MCF 10A (cell line): ENCODE measurements around the gene SLC22A17. TPM values are rescaled to one million over a fixed set of nuclear protein-coding genes. Genes with fewer than 3 reads are reported as not detected.
"Not testable (repeated sequence)": the region's sequence is repeated elsewhere in the genome, so short reads cannot be mapped to it uniquely, and the experiment has no call there.

Source experiments
- BruUV-seq: library from RNA; stranded (reverse); fragments of 400-500 nt; replicated peaks from 2 replicates; lab custom pipeline; 2021; lab: Mats Ljungman, UMichigan
- CTCF ChIA-PET: fragments of 300-600 bp; sonication (Branson Sonifier 250); formaldehyde crosslinking; extraction: SDS; loops from one replicate; lab custom pipeline; 2021; ENCODE audit warnings: antibody characterized with exemption, inconsistent platforms; lab: Yijun Ruan, JAX
- POLR2A ChIA-PET: fragments of 300-600, 350-650 bp; sonication (Branson Sonifier 250); formaldehyde crosslinking; extraction: SDS; loops from one replicate; lab custom pipeline; 2020; ENCODE audit warnings: antibody characterized with exemption, inconsistent platforms; lab: Yijun Ruan, JAX
- DNase-seq: peaks from one replicate; pipeline ENCODE4 v3.0.0-alpha.2; 2018; ENCODE audit not compliant: unreplicated experiment
- H3K27ac Mint-ChIP-seq: one replicate; pipeline ENCODE4 v1.8.0; 2022; ENCODE audit warnings: mild to moderate bottlenecking, low read depth, mixed read lengths; ENCODE audit not compliant: unreplicated experiment
- H3K27me3 Mint-ChIP-seq: one replicate; pipeline ENCODE4 v1.8.0; 2022; ENCODE audit warnings: mixed read lengths; ENCODE audit not compliant: insufficient read depth, unreplicated experiment
- H3K36me3 Mint-ChIP-seq: one replicate; pipeline ENCODE4 v1.8.0; 2022; ENCODE audit warnings: mild to moderate bottlenecking, moderate library complexity, mixed read lengths; ENCODE audit not compliant: insufficient read depth, unreplicated experiment
- H3K4me1 Mint-ChIP-seq: one replicate; pipeline ENCODE4 v1.8.0; 2022; ENCODE audit warnings: mixed read lengths; ENCODE audit not compliant: insufficient read depth, unreplicated experiment
- H3K4me3 Mint-ChIP-seq: one replicate; pipeline ENCODE4 v1.8.0; 2022; ENCODE audit warnings: mild to moderate bottlenecking, moderate library complexity, mixed read lengths; ENCODE audit not compliant: unreplicated experiment
- H3K9me3 Mint-ChIP-seq: one replicate; pipeline ENCODE4 v1.8.0; 2022; ENCODE audit warnings: mixed read lengths; ENCODE audit not compliant: unreplicated experiment
- intact Hi-C: fragments of 100-400 bp; cut with micrococcal nuclease; formaldehyde crosslinking; loops from 2 replicates; pipeline ENCODE4 v1.14.1; 2022
- total RNA-seq: library from RNA; stranded (reverse); gene quantifications from 2 replicates; pipeline ENCODE4 v1.2.3, GENCODE V29; 2022
- TF ChIP-seq, protein P1 (sequence below): fragments of 200-600 bp; IDR thresholded peaks from one replicate; pipeline ENCODE4 v1.8.0; 2022; ENCODE audit warnings: antibody characterized with exemption, mild to moderate bottlenecking; ENCODE audit not compliant: unreplicated experiment

SLC22A17 gene
- total RNA-seq, 1 experiment from 2014 or later: not detected

DNA sequence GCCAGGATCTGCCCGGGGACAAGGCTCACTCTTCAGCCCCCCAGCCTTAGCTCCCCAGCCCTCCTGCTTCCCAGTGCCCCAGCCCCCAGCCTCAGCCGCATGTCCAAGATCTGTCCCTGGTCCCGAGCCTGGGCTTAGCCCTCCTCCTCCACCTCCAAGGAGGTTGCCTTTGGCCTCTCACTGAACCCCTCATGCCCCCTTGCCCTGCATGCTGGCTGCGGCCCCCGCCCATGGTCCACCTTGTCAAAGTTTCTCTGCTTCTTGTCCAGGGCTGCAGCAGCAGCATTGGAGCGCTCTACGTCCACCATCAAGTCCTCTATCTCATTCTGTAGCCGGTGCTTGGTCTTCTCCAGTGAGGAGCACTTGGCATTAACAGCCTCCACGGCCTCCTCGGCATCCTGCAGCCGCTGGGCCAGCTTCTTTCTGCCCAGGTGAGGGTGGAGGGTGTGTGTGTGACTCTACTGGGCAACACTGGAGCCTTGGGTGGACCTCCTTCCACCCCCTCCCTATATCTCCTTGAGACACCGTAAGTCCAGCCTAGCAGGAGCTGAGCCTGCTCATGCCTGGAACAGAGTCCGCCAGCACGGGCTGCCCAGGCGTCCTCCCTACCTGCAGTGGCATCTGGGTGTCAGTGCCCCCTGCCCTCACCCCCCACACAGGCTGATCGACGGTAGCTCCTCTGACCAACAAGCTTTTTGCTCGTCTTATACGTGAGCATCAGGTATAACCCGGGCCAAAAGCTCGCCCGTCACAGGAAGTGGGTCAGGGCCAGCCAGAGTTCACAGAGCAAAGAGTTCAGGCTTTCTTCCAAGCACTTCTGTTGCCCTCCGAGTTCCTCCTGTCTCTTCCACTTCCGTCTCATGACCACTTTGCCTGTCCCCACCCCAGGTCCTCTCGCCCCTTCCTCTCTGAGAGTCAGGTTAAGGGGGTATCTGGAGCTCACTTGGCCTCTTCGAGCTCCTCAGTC lies 35.5 kb upstream of the SLC22A17 start:
- BruUV-seq: no TSS peak
- H3K36me3 Mint-ChIP-seq: no peaks in the 10 kb centered on the region
- H3K4me1 Mint-ChIP-seq: no peaks in the 10 kb centered on the region
- peaks cover 89% of the 10 kb centered on the region for H3K27me3 Mint-ChIP-seq
- POLR2A ChIA-PET: no interaction called here
- H3K27ac Mint-ChIP-seq: no peak overlapping the region
- DNase-seq: no peak
- TF ChIP-seq, protein P1, sequence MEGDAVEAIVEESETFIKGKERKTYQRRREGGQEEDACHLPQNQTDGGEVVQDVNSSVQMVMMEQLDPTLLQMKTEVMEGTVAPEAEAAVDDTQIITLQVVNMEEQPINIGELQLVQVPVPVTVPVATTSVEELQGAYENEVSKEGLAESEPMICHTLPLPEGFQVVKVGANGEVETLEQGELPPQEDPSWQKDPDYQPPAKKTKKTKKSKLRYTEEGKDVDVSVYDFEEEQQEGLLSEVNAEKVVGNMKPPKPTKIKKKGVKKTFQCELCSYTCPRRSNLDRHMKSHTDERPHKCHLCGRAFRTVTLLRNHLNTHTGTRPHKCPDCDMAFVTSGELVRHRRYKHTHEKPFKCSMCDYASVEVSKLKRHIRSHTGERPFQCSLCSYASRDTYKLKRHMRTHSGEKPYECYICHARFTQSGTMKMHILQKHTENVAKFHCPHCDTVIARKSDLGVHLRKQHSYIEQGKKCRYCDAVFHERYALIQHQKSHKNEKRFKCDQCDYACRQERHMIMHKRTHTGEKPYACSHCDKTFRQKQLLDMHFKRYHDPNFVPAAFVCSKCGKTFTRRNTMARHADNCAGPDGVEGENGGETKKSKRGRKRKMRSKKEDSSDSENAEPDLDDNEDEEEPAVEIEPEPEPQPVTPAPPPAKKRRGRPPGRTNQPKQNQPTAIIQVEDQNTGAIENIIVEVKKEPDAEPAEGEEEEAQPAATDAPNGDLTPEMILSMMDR: no peak
- intact Hi-C loops: no loop called here
- H3K9me3 Mint-ChIP-seq: no peaks in the 10 kb centered on the region
- CTCF ChIA-PET: interaction anchor here (0.6 to 7.8 kb wide), 3 partner anchors 8 to 67 kb away, joined by 3 to 74 read pairs (median 3); no protein-coding TSS in a partner anchor
- no peak overlapping the region for H3K4me3 Mint-ChIP-seq

DNA sequence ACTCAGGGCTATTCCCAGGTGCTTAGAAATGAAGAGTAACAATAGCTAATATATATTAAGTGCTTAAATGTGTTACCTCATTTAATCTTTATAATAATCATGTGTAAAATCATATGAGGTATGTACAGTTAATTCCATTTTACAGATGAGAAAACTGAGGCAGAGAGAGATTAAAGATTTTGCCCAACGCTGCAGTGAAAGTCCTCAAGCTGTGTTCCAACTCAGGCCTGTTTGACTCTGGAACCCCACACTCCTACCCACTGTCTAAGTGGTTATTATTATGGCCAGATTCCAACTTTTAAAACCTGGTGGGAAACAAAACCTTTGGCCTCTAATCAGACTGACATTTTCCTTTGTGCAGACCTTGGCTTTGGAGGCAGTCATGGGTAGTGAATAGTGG lies 34.3 kb upstream of the SLC22A17 start:
- Mint-ChIP-seq H3K4me1 (no peaks in the 10 kb centered on the region), H3K27me3 (peaks cover 89% of the 10 kb centered on the region), H3K9me3 (no peaks in the 10 kb centered on the region), H3K4me3 (no peak overlapping the region), H3K36me3 (no peaks in the 10 kb centered on the region), H3K27ac (no peak overlapping the region)
- intact Hi-C loops: no loop called here
- BruUV-seq: no TSS peak
- TF ChIP-seq, protein P1: no peak
- no peak for DNase-seq
- ChIA-PET CTCF (interaction anchor here (0.6 to 2.1 kb wide), 3 partner anchors 20 to 167 kb away, joined by 3 to 6 read pairs (median 4); no protein-coding TSS in a partner anchor), POLR2A (no interaction called here)

DNA sequence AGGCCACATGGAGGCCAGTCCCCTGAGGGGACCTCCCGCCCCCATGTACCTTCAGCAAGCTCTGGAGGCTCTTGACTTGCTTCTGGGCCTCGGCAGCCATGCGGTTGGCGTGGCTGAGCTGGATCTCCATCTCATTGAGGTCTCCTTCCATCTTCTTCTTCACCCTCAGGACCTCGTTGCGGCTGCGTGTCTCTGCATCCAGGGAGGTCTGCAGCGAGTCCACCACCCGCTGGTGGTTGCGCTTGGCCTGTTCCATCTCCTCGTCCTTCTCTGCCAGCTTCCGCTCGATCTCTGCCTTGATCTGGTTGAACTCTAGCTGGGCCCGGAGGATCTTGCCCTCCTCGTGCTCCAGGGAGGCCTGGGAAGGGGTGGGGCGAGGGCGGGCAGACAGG lies 33.6 kb upstream of the SLC22A17 start:
- H3K27me3 Mint-ChIP-seq: peaks cover 89% of the 10 kb centered on the region
- H3K27ac Mint-ChIP-seq, DNase-seq, H3K4me3 Mint-ChIP-seq, H3K36me3 Mint-ChIP-seq, POLR2A ChIA-PET, BruUV-seq, intact Hi-C loops, H3K9me3 Mint-ChIP-seq, H3K4me1 Mint-ChIP-seq: not testable (repeated sequence)
- CTCF ChIA-PET: interaction anchor here (0.6 to 2.1 kb wide), 4 partner anchors 10 to 171 kb away, joined by 3 to 6 read pairs (median 4); partner anchors contain the start of gene CMTM5

DNA sequence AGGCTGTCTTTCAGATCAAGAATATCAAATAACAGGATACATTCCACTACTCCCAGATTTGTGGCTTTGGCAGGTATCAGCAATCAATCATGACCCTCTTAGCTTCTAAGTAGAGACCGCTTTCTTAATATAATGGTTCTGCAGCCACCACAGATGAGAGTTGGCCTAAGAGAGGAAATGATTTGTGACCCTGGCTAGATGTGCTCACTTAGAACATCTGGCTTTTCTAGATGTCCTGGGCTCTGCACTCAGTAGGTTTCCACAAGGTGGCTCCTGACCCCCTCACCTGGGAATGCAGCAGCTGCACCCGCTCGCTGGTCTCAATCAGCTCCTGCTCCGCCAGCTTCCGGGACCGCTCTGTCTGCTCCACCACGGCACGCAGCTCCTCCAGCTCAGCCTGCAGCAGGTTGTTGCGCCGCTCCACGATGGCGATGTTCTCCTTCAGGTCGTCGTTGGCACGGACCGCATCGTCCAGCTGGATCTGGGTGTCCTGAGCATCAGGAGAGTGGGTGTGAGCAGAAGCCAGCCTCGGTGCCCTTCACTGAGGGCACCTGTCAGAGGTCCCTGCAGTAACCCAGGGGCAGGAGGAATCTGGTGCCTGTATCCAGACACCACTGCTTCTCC lies 33.1 kb upstream of the SLC22A17 start:
- TF ChIP-seq, protein P1: no peak
- no peak for DNase-seq
- CTCF ChIA-PET: interaction anchor here (0.6 to 2.1 kb wide), 4 partner anchors 9 to 172 kb away, joined by 3 to 6 read pairs (median 4); partner anchors contain the start of genes CMTM5 and IL25
- Mint-ChIP-seq H3K9me3 (no peaks in the 10 kb centered on the region), H3K4me3 (no peak overlapping the region), H3K36me3 (no peaks in the 10 kb centered on the region), H3K27ac (no peak overlapping the region), H3K27me3 (peaks cover 89% of the 10 kb centered on the region), H3K4me1 (no peaks in the 10 kb centered on the region)
- intact Hi-C loops: no loop called here
- POLR2A ChIA-PET: no interaction called here
- BruUV-seq: no TSS peak
